Naive thymus-derived CD4-positive, alpha-beta T cell (primary cell): Measurements from ENCODE around the gene ABCC8. TPM values are rescaled to one million over a fixed set of nuclear protein-coding genes. Genes with fewer than 3 reads are reported as not detected.

Source experiments
- ATAC-seq: fragments of 150-1000 bp; cut with Tn5 transposase; 2 replicates; pipeline ENCODE4 v1.10.0; 2021; ENCODE audit warnings: mild to moderate bottlenecking, moderate library complexity
- CTCF ChIA-PET: fragments of 350-600 bp; sonication (Branson Sonifier 250); formaldehyde crosslinking; loops from one replicate; lab custom pipeline; 2021; ENCODE audit warnings: antibody characterized with exemption; lab: Charles Lee
- POLR2A ChIA-PET: fragments of 350-600 bp; sonication (Branson Sonifier 250); formaldehyde crosslinking; loops from one replicate; lab custom pipeline; 2021; ENCODE audit warnings: antibody characterized with exemption, inconsistent platforms; lab: Charles Lee
- DNase-seq, 9 donors: peaks; one replicate each; pipeline versions ENCODE4 v3.0.0 to v3.0.0-alpha.2; 2020 to 2022; ENCODE audit warnings: mixed read lengths in 1 of 9
- H3K27ac ChIP-seq: one replicate; pipeline ENCODE4 v1.7.0; 2013; ENCODE audit warnings: mild to moderate bottlenecking, low read depth, low read length, moderate library complexity
- H3K27me3 ChIP-seq, 2 donors: one replicate each; pipeline ENCODE4 v1.7.0; 2013; ENCODE audit warnings: low read length in 2 of 2, mild to moderate bottlenecking in 2 of 2, moderate library complexity in 2 of 2; ENCODE audit not compliant: control insufficient read depth in 2 of 2, insufficient read depth in 2 of 2
- H3K36me3 ChIP-seq, 3 experiments: 1 replicate in 2 of 3; 2 replicates in 1 of 3; pipeline ENCODE4 v1.7.0; 2013; ENCODE audit warnings: low read length in 3 of 3, mild to moderate bottlenecking in 3 of 3, moderate library complexity in 1 of 3; ENCODE audit not compliant: insufficient read depth in 3 of 3, control insufficient read depth in 2 of 3
- H3K4me1 ChIP-seq, 2 donors: one replicate each; pipeline ENCODE4 v1.7.0; 2013; ENCODE audit warnings: low read length in 2 of 2, mild to moderate bottlenecking in 2 of 2, moderate library complexity in 1 of 2; ENCODE audit not compliant: control insufficient read depth in 2 of 2, insufficient read depth in 2 of 2
- H3K4me3 ChIP-seq: 2 replicates; pipeline ENCODE4 v1.7.0; 2013; ENCODE audit warnings: mild to moderate bottlenecking, low read length
- H3K9me3 ChIP-seq, 3 experiments: 1 replicate in 2 of 3; 2 replicates in 1 of 3; pipeline ENCODE4 v1.7.0; 2013; ENCODE audit warnings: low read length in 3 of 3; ENCODE audit not compliant: control insufficient read depth in 2 of 3
- H3K27ac Mint-ChIP-seq, 9 donors: one replicate each; pipeline ENCODE4 v1.8.0; 2020 to 2022; ENCODE audit warnings: mixed read lengths in 9 of 9, mild to moderate bottlenecking in 8 of 9, moderate library complexity in 5 of 9, inconsistent platforms in 2 of 9
- H3K27me3 Mint-ChIP-seq, 5 donors: one replicate each; pipeline ENCODE4 v1.8.0; 2021 to 2022; ENCODE audit warnings: mixed read lengths in 5 of 5, mild to moderate bottlenecking in 1 of 5
- H3K36me3 Mint-ChIP-seq, 5 donors: one replicate each; pipeline ENCODE4 v1.8.0; 2020 to 2022; ENCODE audit warnings: mixed read lengths in 5 of 5, mild to moderate bottlenecking in 3 of 5, inconsistent platforms in 1 of 5
- H3K4me1 Mint-ChIP-seq, 7 donors: one replicate each; pipeline ENCODE4 v1.8.0; 2020 to 2022; ENCODE audit warnings: mixed read lengths in 7 of 7, mild to moderate bottlenecking in 3 of 7, inconsistent platforms in 1 of 7
- H3K4me3 Mint-ChIP-seq, 10 donors: one replicate each; pipeline ENCODE4 v1.8.0; 2020 to 2022; ENCODE audit warnings: mild to moderate bottlenecking in 10 of 10, mixed read lengths in 10 of 10, moderate library complexity in 6 of 10, inconsistent platforms in 2 of 10
- H3K9me3 Mint-ChIP-seq, 11 donors: one replicate each; pipeline ENCODE4 v1.8.0; 2020 to 2022; ENCODE audit warnings: mixed read lengths in 11 of 11, mild to moderate bottlenecking in 4 of 11, inconsistent platforms in 1 of 11, moderate library complexity in 1 of 11
- intact Hi-C, 2 donors: fragments of 100-400 bp; cut with micrococcal nuclease; formaldehyde crosslinking; loops; one replicate each; pipeline ENCODE4 v1.15.1; 2023
- polyA plus RNA-seq, 2 donors: library from polyadenylated mRNA; unstranded; fragments of 300-500 nt; fragmentation: Illumina TruSeq; gene quantifications; one replicate each; pipeline ENCODE4 v1.2.3, GENCODE V29; 2021
- total RNA-seq, 6 experiments: library from RNA in 5 of 6; stranded (reverse) in 5 of 6; gene quantifications; 1 replicate in 5 of 6; 2 replicates in 1 of 6; pipeline ENCODE4 v1.2.3 and lab custom pipeline; 2021 to 2026

ABCC8 gene
- total and polyA plus RNA-seq, 7 experiments from 2014 or later = 0.36 TPM; not detected in 6

DNA sequence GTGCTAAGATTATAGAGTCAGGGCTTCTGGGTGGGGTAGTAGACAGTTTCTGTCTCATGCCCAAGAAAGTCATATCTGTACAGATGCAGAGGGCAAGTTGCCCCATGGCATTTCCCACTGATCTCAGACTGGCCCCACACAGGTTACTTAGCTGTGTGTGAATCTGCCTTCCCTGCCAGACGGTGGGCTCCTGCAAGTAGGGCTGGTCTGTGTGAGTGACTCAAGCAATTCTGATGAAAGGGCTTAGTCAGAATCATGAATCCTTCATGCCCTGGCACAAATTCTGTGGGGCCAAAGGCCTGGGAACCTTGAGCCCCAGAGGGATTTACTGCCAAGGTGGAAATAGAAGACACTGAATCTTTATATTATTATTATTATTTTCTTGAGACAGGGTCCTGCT, 37.2 kb upstream of the ABCC8 start:
- POLR2A ChIA-PET = no interaction called here

DNA sequence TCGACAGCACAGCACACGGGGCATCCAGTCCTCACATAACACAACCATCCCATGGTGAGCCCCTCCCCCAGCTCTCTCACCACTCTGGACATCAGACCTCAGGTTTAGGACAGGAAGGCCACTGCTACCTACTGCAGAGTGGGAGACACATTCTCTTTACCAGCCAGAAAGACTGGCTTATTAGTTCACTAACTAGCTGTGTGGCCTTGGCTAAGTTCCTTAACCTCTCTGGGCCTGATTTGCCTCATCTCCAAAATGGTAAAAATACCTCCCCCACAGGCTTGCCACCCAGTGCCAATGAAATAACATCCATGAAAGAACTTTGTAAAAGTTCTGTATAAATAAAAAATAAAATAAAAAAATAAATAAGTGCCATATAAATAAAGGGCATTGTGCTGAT, 35.5 kb upstream of the ABCC8 start:
- H3K36me3 Mint-ChIP-seq = no peaks in the 10 kb centered on the region
- no peaks in the 10 kb centered on the region for H3K36me3 ChIP-seq
- H3K4me1 Mint-ChIP-seq = no peaks in the 10 kb centered on the region
- intact Hi-C loops = no loop called here
- no peaks in the 10 kb centered on the region for H3K9me3 ChIP-seq
- H3K4me1 ChIP-seq = no peaks in the 10 kb centered on the region
- no peak overlapping the region for H3K4me3 ChIP-seq
- no peak for ATAC-seq
- no peak for DNase-seq
- H3K27me3 Mint-ChIP-seq = peaks cover 5 to 32% (median 9%) of the 10 kb centered on the region in 5 donors
- no peaks in the 10 kb centered on the region for H3K9me3 Mint-ChIP-seq
- H3K4me3 Mint-ChIP-seq = no peak overlapping the region
- no peaks in the 10 kb centered on the region for H3K27me3 ChIP-seq
- ChIA-PET CTCF (interaction anchor here (1.4 kb wide), 1 partner anchor 128 kb away, joined by 5 read pairs; no protein-coding TSS in a partner anchor), POLR2A (no interaction called here)
- no peak overlapping the region for H3K27ac ChIP-seq
- H3K27ac Mint-ChIP-seq = no peak overlapping the region

More for the DNA sequence above, 37.2 kb upstream of the ABCC8 start:
- Mint-ChIP-seq H3K4me1 (no peaks in the 10 kb centered on the region), H3K9me3 (no peaks in the 10 kb centered on the region), H3K27ac (no peak overlapping the region), H3K36me3 (no peaks in the 10 kb centered on the region), H3K27me3 (peaks cover 4 to 29% (median 5%) of the 10 kb centered on the region in 5 donors), H3K4me3 (no peak overlapping the region)
- Histone ChIP-seq H3K9me3 (no peaks in the 10 kb centered on the region), H3K4me1 (no peaks in the 10 kb centered on the region), H3K36me3 (no peaks in the 10 kb centered on the region), H3K4me3 (no peak overlapping the region), H3K27me3 (no peaks in the 10 kb centered on the region), H3K27ac (no peak overlapping the region)
- intact Hi-C loops = no loop called here
- DNase-seq (no peak), ATAC-seq (no peak)
- CTCF ChIA-PET = interaction anchor here (0.6 kb wide), 1 partner anchor 377 kb away, joined by 4 read pairs; no protein-coding TSS in a partner anchor

DNA sequence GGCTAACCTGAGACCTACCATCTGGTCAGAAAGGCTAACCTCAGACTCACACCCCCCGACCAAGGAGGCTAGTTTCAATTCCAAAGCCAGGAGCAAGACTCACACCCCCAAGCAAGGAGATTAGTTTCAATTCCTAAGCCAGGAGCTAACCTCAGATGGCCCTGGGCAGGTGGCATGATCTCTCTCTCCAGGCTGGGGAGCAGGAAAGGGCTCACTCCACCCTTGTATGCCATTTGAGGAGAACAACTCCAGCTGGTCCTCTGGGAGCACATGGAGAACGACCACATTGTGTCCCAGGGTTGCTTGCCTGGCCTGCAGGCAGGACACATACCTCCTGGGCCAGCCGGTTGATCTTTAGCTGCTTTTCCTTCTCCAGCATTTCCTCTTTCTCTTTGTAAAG, 34.9 kb upstream of the ABCC8 start:
- H3K27me3 ChIP-seq = no peaks in the 10 kb centered on the region
- no peaks in the 10 kb centered on the region for H3K4me1 Mint-ChIP-seq
- no peaks in the 10 kb centered on the region for H3K36me3 ChIP-seq
- H3K36me3 Mint-ChIP-seq = no peaks in the 10 kb centered on the region
- ATAC-seq = no peak
- DNase-seq = no peak
- H3K4me3 Mint-ChIP-seq = no peak overlapping the region
- intact Hi-C loops = no loop called here
- ChIA-PET CTCF (interaction anchor here (1.4 kb wide), 1 partner anchor 128 kb away, joined by 5 read pairs; no protein-coding TSS in a partner anchor), POLR2A (no interaction called here)
- H3K9me3 Mint-ChIP-seq = no peaks in the 10 kb centered on the region
- H3K4me1 ChIP-seq = no peaks in the 10 kb centered on the region
- H3K27ac Mint-ChIP-seq = no peak overlapping the region
- peaks cover 5 to 32% (median 9%) of the 10 kb centered on the region in 5 donors for H3K27me3 Mint-ChIP-seq
- H3K27ac ChIP-seq = no peak overlapping the region
- H3K9me3 ChIP-seq = no peaks in the 10 kb centered on the region
- H3K4me3 ChIP-seq = no peak overlapping the region

DNA sequence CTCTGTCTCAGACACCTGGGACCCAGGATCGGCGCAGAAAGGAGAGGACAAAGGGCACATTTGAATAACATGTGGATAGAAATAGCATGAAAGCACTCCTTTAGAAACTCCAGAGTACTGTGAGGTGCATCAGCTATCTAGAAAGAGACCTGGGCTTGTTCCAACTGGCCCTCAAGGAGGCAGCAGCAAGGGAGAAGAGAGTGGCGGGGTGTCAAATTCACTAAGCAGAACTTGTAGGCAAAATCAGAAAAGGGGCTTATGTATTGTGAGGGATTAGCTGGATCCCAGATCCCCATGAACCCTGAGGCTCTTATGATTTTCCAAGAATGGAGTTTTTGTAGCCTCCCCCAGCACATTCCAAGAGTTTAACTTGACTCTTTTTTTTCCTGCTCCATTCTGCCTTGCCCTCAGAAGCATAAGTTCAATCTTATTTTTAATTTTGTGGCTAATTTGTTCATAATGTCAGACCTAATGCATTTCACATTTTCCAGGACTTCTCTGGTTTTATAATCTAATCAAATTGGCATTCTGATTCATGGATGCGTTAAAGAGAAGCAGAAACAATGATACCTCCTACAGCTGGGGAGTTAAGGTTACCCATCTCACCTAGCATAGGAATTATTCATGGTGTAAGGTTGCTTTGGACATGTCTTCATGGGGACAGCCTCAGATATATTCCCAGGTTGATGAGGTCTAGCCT, 34.0 kb upstream of the ABCC8 start:
- Histone ChIP-seq H3K27ac (no peak overlapping the region), H3K36me3 (no peaks in the 10 kb centered on the region), H3K4me1 (no peaks in the 10 kb centered on the region), H3K4me3 (no peak overlapping the region), H3K9me3 (no peaks in the 10 kb centered on the region), H3K27me3 (no peaks in the 10 kb centered on the region)
- peaks cover 5 to 29% (median 9%) of the 10 kb centered on the region in 5 donors for H3K27me3 Mint-ChIP-seq
- no peak overlapping the region for H3K4me3 Mint-ChIP-seq
- no peaks in the 10 kb centered on the region for H3K9me3 Mint-ChIP-seq
- H3K4me1 Mint-ChIP-seq = no peaks in the 10 kb centered on the region
- H3K36me3 Mint-ChIP-seq = no peaks in the 10 kb centered on the region
- no peak for ATAC-seq
- no peak for DNase-seq
- POLR2A ChIA-PET = no interaction called here
- CTCF ChIA-PET = no interaction called here
- H3K27ac Mint-ChIP-seq = no peak overlapping the region
- intact Hi-C loops = no loop called here

DNA sequence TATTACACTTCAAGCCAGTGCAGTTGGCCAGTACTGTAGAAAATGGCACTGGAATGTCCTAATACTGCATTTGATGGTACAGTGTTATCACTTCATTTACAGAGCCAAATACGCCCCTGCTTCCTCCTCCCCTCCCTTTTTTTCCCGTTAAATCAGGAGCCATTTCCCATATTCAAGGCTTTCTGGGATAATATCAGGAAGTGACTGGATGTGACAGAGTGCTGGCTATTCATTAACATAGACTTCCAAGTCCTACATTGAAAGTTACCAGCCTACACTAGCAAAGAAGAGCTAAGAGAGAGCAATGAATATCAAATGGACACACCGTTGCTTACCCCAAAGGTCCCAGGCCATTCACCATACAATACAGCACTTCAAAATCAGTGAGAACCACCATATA, 32.1 kb upstream of the ABCC8 start:
- H3K4me3 Mint-ChIP-seq = no peak overlapping the region
- no peak for ATAC-seq
- H3K27ac ChIP-seq = no peak overlapping the region
- DNase-seq = no peak
- POLR2A ChIA-PET = no interaction called here
- intact Hi-C loops = loop anchor here in 1 of 2 donors (10.0 kb wide), 1 partner anchor 574 kb away; no protein-coding TSS in a partner anchor
- H3K9me3 Mint-ChIP-seq = no peaks in the 10 kb centered on the region
- CTCF ChIA-PET = no interaction called here
- H3K4me1 ChIP-seq = no peaks in the 10 kb centered on the region
- no peaks in the 10 kb centered on the region for H3K4me1 Mint-ChIP-seq
- H3K4me3 ChIP-seq = no peak overlapping the region
- no peaks in the 10 kb centered on the region for H3K36me3 ChIP-seq
- peaks cover 5 to 23% (median 9%) of the 10 kb centered on the region in 5 donors for H3K27me3 Mint-ChIP-seq
- H3K9me3 ChIP-seq = no peaks in the 10 kb centered on the region
- no peaks in the 10 kb centered on the region for H3K27me3 ChIP-seq
- H3K27ac Mint-ChIP-seq = no peak overlapping the region
- H3K36me3 Mint-ChIP-seq = no peaks in the 10 kb centered on the region

DNA sequence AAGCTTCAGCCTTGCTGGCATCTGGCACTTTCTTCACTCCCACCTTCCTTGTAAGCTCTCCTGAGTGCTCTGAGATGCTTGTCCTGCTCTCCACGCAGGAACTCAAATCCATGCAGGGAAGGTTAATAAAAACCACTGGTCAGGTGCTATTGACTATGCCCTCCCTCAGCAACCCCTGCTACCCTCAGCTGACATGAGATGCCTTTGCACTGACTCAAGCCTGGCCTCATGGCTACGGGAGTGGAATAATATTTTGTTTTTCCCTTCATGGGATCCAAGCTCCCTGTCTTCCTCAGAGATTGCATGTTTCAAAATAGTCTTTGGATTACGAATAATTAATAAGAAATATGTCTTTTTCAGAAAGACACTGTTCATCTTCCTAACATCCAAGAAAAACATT, 31.7 kb upstream of the ABCC8 start:
- no peaks in the 10 kb centered on the region for H3K27me3 ChIP-seq
- DNase-seq = no peak
- intact Hi-C loops = loop anchor here in 1 of 2 donors (10.0 kb wide), 1 partner anchor 574 kb away; no protein-coding TSS in a partner anchor
- H3K4me1 ChIP-seq = no peaks in the 10 kb centered on the region
- H3K4me1 Mint-ChIP-seq = no peaks in the 10 kb centered on the region
- H3K4me3 ChIP-seq = no peak overlapping the region
- H3K36me3 Mint-ChIP-seq = no peaks in the 10 kb centered on the region
- no peak overlapping the region for H3K27ac ChIP-seq
- no peaks in the 10 kb centered on the region for H3K9me3 Mint-ChIP-seq
- peaks cover 5 to 19% (median 9%) of the 10 kb centered on the region in 5 donors for H3K27me3 Mint-ChIP-seq
- H3K27ac Mint-ChIP-seq = no peak overlapping the region
- ATAC-seq = no peak
- H3K36me3 ChIP-seq = no peaks in the 10 kb centered on the region
- H3K4me3 Mint-ChIP-seq = no peak overlapping the region
- no peaks in the 10 kb centered on the region for H3K9me3 ChIP-seq
- ChIA-PET POLR2A (no interaction called here), CTCF (interaction anchor here (1.0 to 1.1 kb wide), 3 partner anchors 10 to 124 kb away, joined by 3 to 6 read pairs (median 5); partner anchors contain the start of gene KCNJ11)
